Measurements from ENCODE around the gene DDX11.
"Not testable (repeated sequence)": the region's sequence is repeated elsewhere in the genome, so short reads cannot be mapped to it uniquely, and the experiment has no call there.

GRCh38 chr12:31097819-31098218 lies 24.2 kb downstream of the DDX11 start:
- TF ChIP-seq CTCF (IDR thresholded peaks at IDR 0.05; ENCODE audit: insufficient read depth, low read length); POLR2AphosphoS5 (IDR thresholded peaks at IDR 0.05; ENCODE audit: low read depth); REST (IDR thresholded peaks at IDR 0.05; ENCODE audit: insufficient replicate concordance, low read depth): not testable (repeated sequence)

All from HL-60 (cell line).